Dedifferentiated amniotic fluid mesenchymal stem cell (primary cell): ENCODE data around the gene HIGD1A.

Experiments
- DNase-seq: peaks from one replicate; pipeline ENCODE4 v3.0.0-alpha.2; 2016; ENCODE audit errors: extremely low spot score

The HIGD1A gene

DNA sequence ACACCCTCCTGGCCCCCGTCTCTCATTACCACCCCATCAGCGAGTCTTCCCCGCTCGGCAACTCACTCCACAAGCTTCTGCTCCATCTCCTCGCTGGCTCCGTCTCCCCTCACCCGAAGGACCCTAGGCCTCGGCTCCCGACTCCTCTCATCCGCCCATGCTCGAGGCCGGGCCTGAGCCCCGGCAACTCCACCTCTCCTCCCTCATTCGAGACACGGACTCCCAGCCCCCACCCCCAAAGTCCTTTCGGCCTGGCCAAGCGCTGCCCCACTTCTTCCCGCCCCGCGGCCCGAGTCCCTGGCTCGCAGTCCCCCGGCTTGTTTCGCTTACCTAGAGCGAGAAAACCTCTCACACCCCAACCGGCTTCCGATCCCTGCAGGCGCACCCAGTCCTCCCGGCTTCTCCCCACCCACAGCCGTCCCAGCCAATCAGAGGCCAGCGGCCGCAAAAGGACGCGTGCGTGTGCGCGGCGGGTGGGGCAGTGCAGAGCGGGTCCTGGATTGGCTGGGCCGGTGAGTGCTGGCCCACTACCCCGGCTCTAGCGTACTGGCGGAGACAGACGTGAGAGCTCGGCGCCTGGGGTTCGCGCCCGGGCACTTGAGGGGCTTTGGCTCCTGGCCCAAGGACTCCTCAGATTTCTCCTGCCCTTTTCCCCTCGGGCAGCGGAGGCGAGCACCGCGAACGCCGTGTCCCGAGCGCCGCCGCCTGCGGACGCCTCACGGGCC lies at the start of gene HIGD1A:
Gene HIGD1A, minus strand, starts transcription at position 385 of the 725 bp plus-strand sequence. CDS start 10,237 bp downstream, outside the sequence.
- peak; percentile 95 for DNase-seq

DNA sequence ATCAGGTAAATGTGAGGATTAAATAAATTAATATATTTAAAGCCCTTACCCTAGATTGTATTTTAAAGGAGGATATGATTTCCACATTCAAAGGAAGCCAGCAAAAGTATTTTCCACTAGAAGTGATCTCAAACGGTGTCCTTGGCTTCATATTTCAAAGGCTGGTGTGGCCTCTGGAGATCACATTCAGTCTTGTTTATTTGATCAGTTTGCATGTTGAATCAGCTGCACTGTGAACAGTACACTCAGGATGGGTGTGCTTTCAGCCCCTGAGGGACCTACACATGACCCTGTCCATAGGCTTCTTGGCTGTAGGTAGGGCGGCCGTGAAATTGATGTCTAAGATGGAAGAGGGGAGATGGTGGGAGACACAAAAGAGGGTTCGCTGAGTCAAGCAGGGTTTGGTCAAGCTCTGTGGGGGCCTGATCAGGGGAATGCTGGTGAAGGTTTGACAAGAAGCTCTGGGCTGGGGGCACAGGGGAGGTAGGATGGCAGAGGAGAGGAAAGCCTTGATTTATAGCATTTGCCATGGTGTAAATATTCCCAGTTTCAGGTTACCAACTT lies 49.5 kb upstream of the HIGD1A start:
- no peak for DNase-seq

- DNase-seq, result no peak
Measured at GRCh38 chr3:42853056-42853455, 48.8 kb upstream of the HIGD1A start.

DNA sequence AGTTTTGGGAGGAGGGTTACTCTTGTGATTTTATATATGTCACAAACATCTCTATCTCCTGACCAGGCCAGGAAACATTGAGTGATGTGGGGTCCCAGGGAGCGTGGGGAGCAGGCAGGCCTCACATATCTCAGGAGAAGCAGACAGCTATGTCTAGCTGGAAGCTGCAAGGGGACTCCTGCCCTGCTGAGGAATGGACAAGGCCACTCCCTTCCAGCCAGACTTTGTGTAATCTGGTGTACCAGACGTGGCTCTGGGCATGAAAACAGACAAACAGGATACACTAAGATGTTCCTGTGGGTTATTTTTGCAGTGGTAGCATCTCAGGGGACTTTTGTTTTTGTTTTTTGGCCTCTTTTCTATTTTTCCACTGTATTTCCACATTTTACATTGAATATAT lies 48.2 kb upstream of the HIGD1A start:
- DNase-seq, result no peak

GRCh38 chr3:42851228-42851834 lies 47.0 kb upstream of the HIGD1A start:
- no peak for DNase-seq

GRCh38 chr3:42850263-42850662 lies 46.0 kb upstream of the HIGD1A start:
- DNase-seq, result no peak

DNA sequence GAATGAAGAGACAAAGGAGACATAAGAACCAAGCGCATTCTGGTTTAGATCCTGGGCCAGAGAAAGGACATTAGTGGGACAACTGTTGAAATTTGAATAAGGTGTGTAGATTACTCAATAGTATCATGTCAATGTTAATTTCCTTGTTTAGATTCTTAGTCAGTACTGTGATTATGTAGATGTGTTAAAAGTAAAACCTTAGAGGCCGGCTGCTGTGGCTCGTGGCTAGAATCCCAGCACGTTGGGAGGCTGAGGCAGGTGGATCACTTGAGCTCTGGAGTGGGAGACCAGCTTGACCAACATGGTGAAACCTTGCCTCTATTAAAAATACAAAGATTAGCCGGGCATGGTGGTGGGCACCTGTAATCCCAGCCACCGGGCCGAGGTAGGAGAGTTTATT lies 44.7 kb upstream of the HIGD1A start:
- no peak for DNase-seq

DNA sequence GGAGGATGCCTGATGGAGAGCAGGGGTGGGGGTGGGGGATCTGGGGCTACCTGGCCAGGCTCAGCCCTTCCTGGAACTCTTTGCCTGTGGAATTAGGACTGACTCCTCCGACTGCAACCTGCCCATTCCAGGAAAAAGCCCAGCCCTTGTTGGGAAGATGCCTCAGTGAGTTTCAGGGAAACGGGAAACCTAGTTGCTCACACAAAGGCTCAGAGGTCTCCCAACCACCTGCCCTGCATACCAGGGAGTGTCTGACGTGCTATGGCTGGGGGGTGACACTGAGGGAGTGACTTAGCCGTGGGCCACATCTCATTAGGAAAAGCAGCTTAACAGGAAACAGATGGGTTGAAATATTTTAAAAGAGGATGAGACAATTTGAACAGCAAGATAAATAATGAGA lies 43.4 kb upstream of the HIGD1A start:
- DNase-seq, result no peak

GRCh38 chr3:42846685-42847522 lies 42.6 kb upstream of the HIGD1A start:
- DNase-seq, result no peak

- no peak for DNase-seq
Measured at GRCh38 chr3:42844815-42845214, 40.5 kb upstream of the HIGD1A start.

DNA sequence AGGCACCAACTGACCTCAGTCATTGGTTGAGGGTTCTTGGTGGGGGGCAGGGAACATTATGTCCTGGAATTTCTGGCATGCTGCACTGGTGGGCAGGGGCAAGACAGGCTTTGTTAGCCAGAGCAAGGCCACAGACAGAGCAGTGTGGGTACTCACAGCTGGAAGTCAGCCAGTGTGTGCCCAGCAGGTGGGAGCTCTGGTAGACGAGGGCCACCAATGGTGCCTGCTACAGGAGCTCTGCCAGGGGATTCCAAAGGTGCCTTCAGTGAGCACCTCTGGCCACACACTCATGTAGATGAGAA lies 40.1 kb upstream of the HIGD1A start:
- DNase-seq, result no peak

- no peak for DNase-seq
Measured at GRCh38 chr3:42843713-42844411, 39.6 kb upstream of the HIGD1A start.

GRCh38 chr3:42841332-42841731 lies 37.0 kb upstream of the HIGD1A start:
- DNase-seq, result no peak

DNA sequence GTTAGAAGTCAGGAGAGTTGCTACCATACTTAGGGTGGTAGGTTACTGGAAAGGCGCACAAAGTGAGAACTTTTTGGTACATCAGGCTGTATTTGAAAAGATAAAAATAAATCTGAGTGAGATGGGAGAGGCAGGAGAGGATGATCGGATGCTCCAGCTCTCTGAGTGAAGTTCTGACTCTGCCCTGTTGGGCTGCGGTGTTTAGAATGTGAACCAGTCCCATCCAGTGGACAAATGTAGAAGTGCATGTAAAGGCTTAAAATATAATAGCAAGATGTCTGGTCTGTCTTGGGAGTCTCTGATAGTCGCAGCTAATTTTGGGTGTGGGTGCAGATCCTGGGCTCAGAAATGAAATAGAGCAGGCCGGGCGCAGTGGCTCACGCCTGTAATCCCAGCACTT lies 35.3 kb upstream of the HIGD1A start:
- DNase-seq, result peak; percentile 83

DNA sequence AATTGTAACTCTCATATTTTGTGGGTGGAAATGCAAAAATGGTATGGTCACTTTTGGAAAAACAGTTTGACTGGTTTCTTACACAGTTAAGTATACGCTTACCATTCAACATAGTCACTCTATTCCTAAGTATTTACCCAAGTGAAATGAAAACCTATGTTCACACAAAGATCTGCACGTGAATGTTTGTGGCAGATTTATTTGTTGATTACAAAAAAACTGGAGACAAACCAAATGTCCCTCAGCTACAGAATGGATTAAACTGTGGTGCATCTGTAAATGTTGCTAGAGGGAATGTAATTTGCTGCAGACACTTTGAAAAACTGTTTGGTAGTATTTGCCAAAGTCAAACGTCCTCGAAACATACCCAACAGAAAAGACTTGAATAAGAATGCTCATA lies 34.3 kb upstream of the HIGD1A start:
- DNase-seq, result no peak

- no peak for DNase-seq
Measured at GRCh38 chr3:42836150-42837123, 32.1 kb upstream of the HIGD1A start.

- DNase-seq, result peak; percentile 23
Measured at GRCh38 chr3:42831321-42831713, 27.0 kb upstream of the HIGD1A start.

- DNase-seq, result no peak
Measured at GRCh38 chr3:42830437-42831320, 26.4 kb upstream of the HIGD1A start.

- DNase-seq, result no peak
Measured at GRCh38 chr3:42829628-42830436, 25.5 kb upstream of the HIGD1A start.
